Lower leg skin (tissue), 3 donors: ENCODE results near the gene SUFU.

Experiments
- CTCF ChIP-seq, 3 donors: fragments of 450-650 bp; IDR thresholded peaks; one replicate each; pipeline ENCODE4 v1.5.1; 2016; ENCODE audit warnings: antibody characterized with exemption in 3 of 3, mild to moderate bottlenecking in 3 of 3, moderate library complexity in 2 of 3
- POLR2A ChIP-seq, 2 donors: fragments of 450-650 bp; IDR thresholded peaks; one replicate each; pipeline ENCODE4 v1.6.1; 2016 to 2017; ENCODE audit warnings: antibody characterized with exemption in 2 of 2, mild to moderate bottlenecking in 1 of 2, moderate library complexity in 1 of 2

DNA sequence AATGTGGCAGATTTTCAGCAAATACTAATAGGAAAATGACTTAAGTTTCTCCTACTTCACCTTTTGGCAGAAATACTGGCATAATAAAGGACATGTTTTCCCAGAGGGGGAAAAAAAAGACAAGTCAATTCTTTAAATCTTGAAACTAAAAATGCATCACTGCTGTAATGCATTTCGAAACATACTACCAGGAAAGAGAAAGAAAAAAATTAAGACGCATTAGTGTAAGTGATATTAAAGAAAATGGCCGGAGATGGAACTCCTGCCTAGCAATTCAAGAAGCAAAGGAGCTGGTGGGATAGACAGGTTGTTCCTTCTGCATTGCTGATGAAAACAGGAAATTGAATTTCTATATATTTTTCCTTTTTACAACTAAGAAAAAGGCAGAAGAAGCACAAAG is 4.4 kb upstream of the SUFU start:
- TF ChIP-seq POLR2A (IDR thresholded peaks at IDR 0.05) (no peak), CTCF (IDR thresholded peaks at IDR 0.05) (no peak)
